Gastrocnemius medialis (tissue), 4 donors: ENCODE measurements around the gene CHTF18.

Experiments
- POLR2A ChIP-seq, 2 donors: fragments of 450-650 bp; IDR thresholded peaks; one replicate each; pipeline ENCODE4 v1.6.1; 2017; ENCODE audit warnings: antibody characterized with exemption in 2 of 2, mild to moderate bottlenecking in 2 of 2, moderate library complexity in 2 of 2
- TF ChIP-seq, protein P1 (sequence below), 5 experiments: fragments of 450-650 bp in 3 of 5; fragments of 200-600 bp in 2 of 5; sonication (generic) in 2 of 5; IDR thresholded peaks in 4 of 5; conservative IDR thresholded peaks in 1 of 5; 1 replicate in 4 of 5; 2 replicates in 1 of 5; pipeline ENCODE4 v1.5.1; 2016 to 2019; ENCODE audit warnings: antibody characterized with exemption in 5 of 5, mild to moderate bottlenecking in 3 of 5, moderate library complexity in 3 of 5

- TF ChIP-seq, protein P1, sequence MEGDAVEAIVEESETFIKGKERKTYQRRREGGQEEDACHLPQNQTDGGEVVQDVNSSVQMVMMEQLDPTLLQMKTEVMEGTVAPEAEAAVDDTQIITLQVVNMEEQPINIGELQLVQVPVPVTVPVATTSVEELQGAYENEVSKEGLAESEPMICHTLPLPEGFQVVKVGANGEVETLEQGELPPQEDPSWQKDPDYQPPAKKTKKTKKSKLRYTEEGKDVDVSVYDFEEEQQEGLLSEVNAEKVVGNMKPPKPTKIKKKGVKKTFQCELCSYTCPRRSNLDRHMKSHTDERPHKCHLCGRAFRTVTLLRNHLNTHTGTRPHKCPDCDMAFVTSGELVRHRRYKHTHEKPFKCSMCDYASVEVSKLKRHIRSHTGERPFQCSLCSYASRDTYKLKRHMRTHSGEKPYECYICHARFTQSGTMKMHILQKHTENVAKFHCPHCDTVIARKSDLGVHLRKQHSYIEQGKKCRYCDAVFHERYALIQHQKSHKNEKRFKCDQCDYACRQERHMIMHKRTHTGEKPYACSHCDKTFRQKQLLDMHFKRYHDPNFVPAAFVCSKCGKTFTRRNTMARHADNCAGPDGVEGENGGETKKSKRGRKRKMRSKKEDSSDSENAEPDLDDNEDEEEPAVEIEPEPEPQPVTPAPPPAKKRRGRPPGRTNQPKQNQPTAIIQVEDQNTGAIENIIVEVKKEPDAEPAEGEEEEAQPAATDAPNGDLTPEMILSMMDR (IDR thresholded peaks at IDR 0.05 in 4 of 5, conservative IDR thresholded peaks at IDR 0.05 in 1 of 5) = no peak
- no peak for TF ChIP-seq POLR2A (IDR thresholded peaks at IDR 0.05)
Measured at GRCh38 chr16:836221-836620, 47.8 kb downstream of the CHTF18 start.
